ENCODE data around the gene PRKCSH. TPM values are rescaled to one million over a fixed set of nuclear protein-coding genes. Genes with fewer than 3 reads are reported as not detected.

The PRKCSH gene
- total RNA-seq, 1 experiment from 2014 or later = 257 TPM

DNA sequence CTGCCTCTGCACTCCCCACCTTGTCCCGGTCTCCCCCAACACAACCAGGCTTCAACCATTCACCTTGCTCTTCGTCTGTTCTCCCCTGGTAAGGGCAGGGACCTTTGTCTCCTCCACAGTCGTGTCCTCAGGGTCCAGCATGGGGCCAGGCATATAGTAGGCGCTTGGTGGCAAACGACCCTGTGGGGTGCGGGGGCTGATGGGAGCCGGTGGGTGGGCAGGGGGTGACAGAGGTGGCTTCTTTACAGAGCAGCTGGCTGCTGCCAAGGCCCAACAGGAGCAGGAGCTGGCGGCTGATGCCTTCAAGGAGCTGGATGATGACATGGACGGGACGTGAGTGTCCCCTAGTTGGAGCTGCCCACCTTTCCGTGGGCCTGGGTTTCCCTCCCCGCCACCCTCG lies 9.7 kb downstream of the PRKCSH start:
- no peak for DNase-seq (ENCODE audit: unreplicated experiment)
- TF ChIP-seq, protein P1, sequence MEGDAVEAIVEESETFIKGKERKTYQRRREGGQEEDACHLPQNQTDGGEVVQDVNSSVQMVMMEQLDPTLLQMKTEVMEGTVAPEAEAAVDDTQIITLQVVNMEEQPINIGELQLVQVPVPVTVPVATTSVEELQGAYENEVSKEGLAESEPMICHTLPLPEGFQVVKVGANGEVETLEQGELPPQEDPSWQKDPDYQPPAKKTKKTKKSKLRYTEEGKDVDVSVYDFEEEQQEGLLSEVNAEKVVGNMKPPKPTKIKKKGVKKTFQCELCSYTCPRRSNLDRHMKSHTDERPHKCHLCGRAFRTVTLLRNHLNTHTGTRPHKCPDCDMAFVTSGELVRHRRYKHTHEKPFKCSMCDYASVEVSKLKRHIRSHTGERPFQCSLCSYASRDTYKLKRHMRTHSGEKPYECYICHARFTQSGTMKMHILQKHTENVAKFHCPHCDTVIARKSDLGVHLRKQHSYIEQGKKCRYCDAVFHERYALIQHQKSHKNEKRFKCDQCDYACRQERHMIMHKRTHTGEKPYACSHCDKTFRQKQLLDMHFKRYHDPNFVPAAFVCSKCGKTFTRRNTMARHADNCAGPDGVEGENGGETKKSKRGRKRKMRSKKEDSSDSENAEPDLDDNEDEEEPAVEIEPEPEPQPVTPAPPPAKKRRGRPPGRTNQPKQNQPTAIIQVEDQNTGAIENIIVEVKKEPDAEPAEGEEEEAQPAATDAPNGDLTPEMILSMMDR (IDR thresholded peaks at IDR 0.05; ENCODE audit: unreplicated experiment) = no peak
- peak overlapping the region; percentile 87 for H3K27ac Mint-ChIP-seq (ENCODE audit: low read depth, unreplicated experiment)
- ChIA-PET POLR2A (no interaction called here), CTCF (interaction anchor here (0.6 to 2.3 kb wide), 4 partner anchors 64 to 745 kb away, joined by 3 to 6 read pairs (median 4); no protein-coding TSS in a partner anchor)
- no peaks in the 10 kb centered on the region for H3K9me3 Mint-ChIP-seq (ENCODE audit: unreplicated experiment)
- H3K4me1 Mint-ChIP-seq (ENCODE audit: insufficient read depth, unreplicated experiment) = peaks cover 5% of the 10 kb centered on the region
- peaks cover 46% of the 10 kb centered on the region for H3K36me3 Mint-ChIP-seq (ENCODE audit: insufficient read depth, unreplicated experiment)
- H3K27me3 Mint-ChIP-seq (ENCODE audit: insufficient read depth, unreplicated experiment) = no peaks in the 10 kb centered on the region
- H3K4me3 Mint-ChIP-seq (ENCODE audit: unreplicated experiment) = no peak overlapping the region
- no TSS peak for BruUV-seq (replicated peaks)
- intact Hi-C loops (cut with micrococcal nuclease) = loop anchor here (10.0 kb wide), 1 partner anchor 310 kb away; no protein-coding TSS in a partner anchor

DNA sequence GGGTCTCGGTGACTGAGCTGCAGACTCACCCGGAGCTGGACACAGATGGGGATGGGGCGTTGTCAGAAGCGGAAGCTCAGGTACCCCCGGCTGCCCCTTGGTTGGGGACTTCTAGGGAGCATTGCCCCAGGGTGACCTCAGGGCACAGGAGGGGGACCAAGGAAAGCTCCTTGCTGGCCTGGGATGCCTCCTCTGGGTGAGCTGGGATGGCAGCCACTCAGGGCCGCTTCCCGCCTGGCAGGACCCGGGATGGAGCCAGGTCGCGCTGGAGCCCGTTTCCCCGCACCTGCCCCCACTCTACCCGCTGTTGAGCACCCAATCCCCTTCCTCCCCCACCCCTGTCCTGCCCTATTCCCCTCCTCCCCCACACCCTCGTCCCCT lies 10.8 kb downstream of the PRKCSH start:
- H3K9me3 Mint-ChIP-seq (ENCODE audit: unreplicated experiment) = no peaks in the 10 kb centered on the region
- TF ChIP-seq, protein P1 (IDR thresholded peaks at IDR 0.05; ENCODE audit: unreplicated experiment) = no peak
- POLR2A ChIA-PET = no interaction called here
- H3K27ac Mint-ChIP-seq (ENCODE audit: low read depth, unreplicated experiment) = peak overlapping the region; percentile 8
- BruUV-seq (replicated peaks) = no TSS peak
- CTCF ChIA-PET = interaction anchor here (0.6 to 1.2 kb wide), 6 partner anchors 123 to 320 kb away, joined by 3 to 4 read pairs (median 4); partner anchors contain the start of gene TSPAN16
- peaks cover under 1% of the 10 kb centered on the region for H3K4me1 Mint-ChIP-seq (ENCODE audit: insufficient read depth, unreplicated experiment)
- peaks cover 34% of the 10 kb centered on the region for H3K36me3 Mint-ChIP-seq (ENCODE audit: insufficient read depth, unreplicated experiment)
- no peaks in the 10 kb centered on the region for H3K27me3 Mint-ChIP-seq (ENCODE audit: insufficient read depth, unreplicated experiment)
- DNase-seq (ENCODE audit: unreplicated experiment) = no peak
- intact Hi-C loops (cut with micrococcal nuclease) = loop anchor here (1.0 to 10.0 kb wide), 2 partner anchors 153 to 311 kb away; no protein-coding TSS in a partner anchor
- no peak overlapping the region for H3K4me3 Mint-ChIP-seq (ENCODE audit: unreplicated experiment)

DNA sequence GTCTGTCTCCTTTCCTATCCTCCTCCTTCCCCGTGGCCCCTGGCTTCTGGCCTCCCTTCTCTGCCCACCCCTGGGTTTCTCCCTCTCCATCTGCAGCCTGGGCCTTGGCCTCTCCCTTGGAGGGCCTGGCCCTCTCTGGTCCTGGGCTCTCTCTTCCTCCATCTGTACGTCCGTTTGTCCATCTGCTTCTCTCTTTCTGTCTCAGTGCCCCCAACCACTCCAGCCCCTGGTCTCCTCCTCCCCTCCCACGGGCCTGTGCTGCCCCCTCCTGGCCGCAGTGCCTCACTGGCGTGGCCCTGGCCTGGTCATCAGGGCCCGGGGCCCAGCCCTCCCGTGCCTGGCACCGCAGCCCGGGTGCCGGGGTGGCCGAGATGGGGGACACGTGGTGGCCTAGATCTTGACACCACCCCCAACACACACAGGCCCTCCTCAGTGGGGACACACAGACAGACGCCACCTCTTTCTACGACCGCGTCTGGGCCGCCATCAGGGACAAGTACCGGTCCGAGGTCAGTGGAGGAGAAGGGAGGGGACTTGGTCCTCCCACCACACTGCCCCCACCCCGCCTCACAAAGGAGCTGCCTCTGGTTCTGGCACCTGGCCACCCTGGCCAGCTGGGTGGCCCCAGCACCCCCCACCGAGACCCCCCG lies 11.3 kb downstream of the PRKCSH start:
- intact Hi-C loops (cut with micrococcal nuclease) = loop anchor here (1.0 to 10.0 kb wide), 2 partner anchors 153 to 312 kb away; no protein-coding TSS in a partner anchor

More for the DNA sequence above, 11.3 kb downstream of the PRKCSH start:
- no peaks in the 10 kb centered on the region for H3K27me3 Mint-ChIP-seq (ENCODE audit: insufficient read depth, unreplicated experiment)
- TF ChIP-seq, protein P1 (IDR thresholded peaks at IDR 0.05; ENCODE audit: unreplicated experiment) = peak; percentile 80
- DNase-seq (ENCODE audit: unreplicated experiment) = peak; percentile 47
- POLR2A ChIA-PET = no interaction called here
- CTCF ChIA-PET = interaction anchor here (0.9 to 1.2 kb wide), 4 partner anchors 123 to 321 kb away, joined by 3 to 4 read pairs (median 4); partner anchors contain the start of gene TSPAN16
- no peaks in the 10 kb centered on the region for H3K4me1 Mint-ChIP-seq (ENCODE audit: insufficient read depth, unreplicated experiment)
- H3K4me3 Mint-ChIP-seq (ENCODE audit: unreplicated experiment) = no peak overlapping the region
- peaks cover 29% of the 10 kb centered on the region for H3K36me3 Mint-ChIP-seq (ENCODE audit: insufficient read depth, unreplicated experiment)
- H3K9me3 Mint-ChIP-seq (ENCODE audit: unreplicated experiment) = no peaks in the 10 kb centered on the region
- peak overlapping the region; percentile 8 for H3K27ac Mint-ChIP-seq (ENCODE audit: low read depth, unreplicated experiment)
- BruUV-seq (replicated peaks) = no TSS peak

All from MCF 10A (cell line).